K562 (cell line): Measurements from ENCODE around the gene SSU72. TPM values are rescaled to one million over a fixed set of nuclear protein-coding genes. Genes with fewer than 3 reads are reported as not detected.

Experiments
- ATF1 ChIP-seq, 2 experiments: fragments of 450-650 bp in 1 of 2; IDR thresholded peaks; 2 replicates each; pipeline ENCODE4 v1.6.1; 2016; ENCODE audit warnings: missing compliant biosample characterization in 1 of 2, missing genetic modification characterization in 1 of 2
- EHMT2 ChIP-seq: fragments of 450-650 bp; IDR thresholded peaks from 2 replicates; pipeline ENCODE4 v1.6.1; 2018; ENCODE audit warnings: antibody characterized with exemption
- ELF1 ChIP-seq: fragments of 200-800 bp; sonication (Bioruptor generic); IDR thresholded peaks from 2 replicates; pipeline ENCODE4 v1.6.1; 2016; ENCODE audit warnings: missing genetic modification characterization, missing compliant biosample characterization
- EP400 ChIP-seq: fragments of 450-650 bp; IDR thresholded peaks from 2 replicates; pipeline ENCODE4 v1.6.1; 2017; ENCODE audit warnings: antibody characterized with exemption, mild to moderate bottlenecking, moderate library complexity
- GTF2F1 ChIP-seq: IDR thresholded peaks from 2 replicates; pipeline ENCODE4 v1.6.1; 2011; ENCODE audit warnings: low read depth, low read length, improper control_type of control experiment
- HDAC1 ChIP-seq, 2 experiments: fragments of 450-650 bp; IDR thresholded peaks; 2 replicates each; pipeline ENCODE4 v1.6.1; 2016 to 2017; ENCODE audit warnings: inconsistent platforms in 1 of 2, mild to moderate bottlenecking in 1 of 2, moderate library complexity in 1 of 2
- HDAC6 ChIP-seq: IDR thresholded peaks from 2 replicates; pipeline ENCODE4 v1.6.1; 2012; ENCODE audit warnings: low read depth, mild to moderate bottlenecking, control low read depth, inconsistent platforms, low read length, moderate library complexity
- HDAC8 ChIP-seq: fragments of 450-650 bp; IDR thresholded peaks from 2 replicates; pipeline ENCODE4 v1.6.1; 2016; ENCODE audit warnings: mild to moderate bottlenecking, missing genetic modification characterization, moderate library complexity, missing compliant biosample characterization
- MTF1 ChIP-seq: fragments of 250-450 bp; sonication (Bioruptor Pico); IDR thresholded peaks from 2 replicates; pipeline ENCODE4 v1.9.0; 2021; ENCODE audit warnings: moderate library complexity, mild to moderate bottlenecking, inconsistent platforms, borderline replicate concordance
- MXI1 ChIP-seq: IDR thresholded peaks from 2 replicates; pipeline ENCODE4 v1.6.1; 2011; ENCODE audit warnings: low read depth, mild to moderate bottlenecking, improper control_type of control experiment, low read length
- NCOA1 ChIP-seq: fragments of 450-650 bp; IDR thresholded peaks from 2 replicates; pipeline ENCODE4 v1.6.1; 2016; ENCODE audit warnings: low read depth
- NR2C2 ChIP-seq, 2 experiments: fragments of 200-800 bp in 1 of 2; sonication (Bioruptor generic) in 1 of 2; sonication (generic) in 1 of 2; formaldehyde crosslinking in 1 of 2; IDR thresholded peaks; 2 replicates each; pipeline versions ENCODE4 v1.6.1 to v1.8.0; 2016 to 2022; ENCODE audit warnings: mild to moderate bottlenecking in 1 of 2, missing compliant biosample characterization in 1 of 2, missing genetic modification characterization in 1 of 2, missing genetic modification reagents in 1 of 2
- RFX7 ChIP-seq: fragments of 250-450 bp; sonication (Bioruptor Pico); IDR thresholded peaks from 2 replicates; pipeline ENCODE4 v1.5.1; 2021; ENCODE audit warnings: mild to moderate bottlenecking
- SNRNP70 ChIP-seq: fragments of 200-400 bp; formaldehyde crosslinking; optimal IDR thresholded peaks from 2 replicates; pipeline ENCODE3; 2017; ENCODE audit warnings: low read depth, low read length
- SREBF1 ChIP-seq: fragments of 150-350 bp; IDR thresholded peaks from 2 replicates; pipeline ENCODE4 v1.6.1; 2014; ENCODE audit warnings: antibody characterized with exemption, low read depth, low read length, borderline replicate concordance
- TAF1 ChIP-seq: IDR thresholded peaks from 2 replicates; pipeline ENCODE4 v1.6.1; 2011; ENCODE audit warnings: mild to moderate bottlenecking, low read length, moderate library complexity; ENCODE audit not compliant: insufficient read depth, control insufficient read depth, severe bottlenecking; ENCODE audit errors: extremely low read depth
- THRA ChIP-seq: fragments of 450-650 bp; IDR thresholded peaks from 2 replicates; pipeline ENCODE4 v1.6.1; 2017; ENCODE audit warnings: mild to moderate bottlenecking, moderate library complexity
- WHSC1 ChIP-seq: IDR thresholded peaks from one replicate; pipeline ENCODE4 v1.6.1; 2012; ENCODE audit warnings: low read length, control low read depth, inconsistent platforms
- ZBTB2 ChIP-seq: fragments of 450-650 bp; IDR thresholded peaks from 2 replicates; pipeline ENCODE4 v1.6.1; 2016; ENCODE audit warnings: antibody characterized with exemption
- ZNF589 ChIP-seq: fragments of 200-800 bp; sonication (Bioruptor generic); IDR thresholded peaks from 2 replicates; pipeline ENCODE4 v1.6.1; 2016; ENCODE audit warnings: low read depth, missing genetic modification characterization, missing compliant biosample characterization
- ZNF668 ChIP-seq: fragments of 250-450 bp; sonication (Bioruptor Pico); IDR thresholded peaks from 2 replicates; pipeline ENCODE4 v1.8.0; 2022; ENCODE audit warnings: mild to moderate bottlenecking, inconsistent platforms
- polyA plus RNA-seq, 8 experiments: library from polyadenylated mRNA; depleted of rRNA in 4 of 8; stranded (reverse) in 5 of 8; unstranded in 3 of 8; fragments of >200 nt; fragmentation: Nextera tagmentation in 2 of 8; fragmentation: Illumina TruSeq in 1 of 8; extraction: Ambion mirVana in 2 of 8; extraction: Trizol in 1 of 8; gene quantifications; 2 replicates each; pipeline versions ENCODE4 v1.2.1 to v1.2.3, GENCODE V29; 2011 to 2014; ENCODE audit warnings: inconsistent platforms in 1 of 8, missing spikeins in 1 of 8
- total RNA-seq, 7 experiments: library from RNA; depleted of rRNA in 6 of 7; stranded (reverse); fragments of >200 nt in 6 of 7; fragmentation: Illumina TruSeq in 2 of 7; extraction: Trizol in 2 of 7; gene quantifications; 2 replicates each; pipeline versions ENCODE4 v1.2.1 to v1.2.3, GENCODE V29; 2011 to 2021; ENCODE audit warnings: low replicate concordance in 1 of 7
- TF ChIP-seq, protein P1 (sequence below), 2 experiments: IDR thresholded peaks; 2 replicates each; pipeline ENCODE4 v1.6.1; 2011; ENCODE audit warnings: borderline replicate concordance in 1 of 2, control low read depth in 1 of 2, low read depth in 1 of 2, low read length in 1 of 2, mild to moderate bottlenecking in 1 of 2, mixed read lengths in 1 of 2, moderate library complexity in 1 of 2; ENCODE audit not compliant: insufficient read depth in 1 of 2, insufficient read length in 1 of 2, poor library complexity in 1 of 2, severe bottlenecking in 1 of 2; ENCODE audit errors: extremely low read depth in 1 of 2
- TF ChIP-seq, protein P2 (sequence below): fragments of 450-650 bp; formaldehyde crosslinking; IDR thresholded peaks from 2 replicates; pipeline ENCODE4 v1.4.0; 2020; ENCODE audit warnings: mild to moderate bottlenecking

SSU72 gene
- total and polyA plus RNA-seq, 9 of the 15 experiments (the other 6 are each of a cell fraction or from before 2014, with no cell fraction given): 70.8 to 201 (median 94.6) TPM

DNA sequence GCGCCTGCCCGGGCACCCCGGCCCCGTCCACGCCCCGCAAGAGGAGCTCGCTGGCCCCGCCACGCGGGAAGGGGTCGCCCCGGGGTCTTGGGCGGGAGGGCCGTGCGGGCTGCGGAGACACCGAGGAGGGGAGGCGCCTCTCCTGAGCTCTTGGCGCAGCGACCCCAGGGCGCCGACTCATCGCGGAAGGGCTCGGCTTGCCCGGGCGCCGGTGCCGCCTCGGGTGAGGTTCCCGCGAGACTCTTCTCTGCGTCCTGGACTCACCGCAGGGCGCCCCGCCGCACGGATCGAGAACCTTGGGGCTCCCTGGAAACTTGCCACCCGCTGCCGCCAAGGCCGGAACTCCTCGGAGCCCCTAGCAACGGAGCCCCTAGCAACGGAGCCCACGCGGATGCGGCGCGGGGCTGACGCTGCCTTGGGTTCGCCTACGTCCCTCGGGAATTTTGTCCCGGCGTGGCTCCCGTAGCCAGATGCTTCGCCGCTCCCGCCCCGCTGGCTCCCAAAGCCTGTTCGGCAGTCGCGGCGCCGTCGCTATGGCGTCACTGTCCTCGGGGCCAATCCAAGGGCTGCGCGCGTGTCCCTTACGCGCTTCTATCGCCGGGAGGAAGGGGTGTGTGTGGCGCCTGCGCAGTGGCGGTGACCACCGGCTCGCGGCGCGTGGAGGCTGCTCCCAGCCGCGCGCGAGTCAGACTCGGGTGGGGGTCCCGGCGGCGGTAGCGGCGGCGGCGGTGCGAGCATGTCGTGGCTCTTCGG, 63.0 kb downstream of the SSU72 start, which contains the start of gene ATAD3A (continued):
- TF ChIP-seq TAF1: peak; percentile 75
- TF ChIP-seq RFX7: no peak
- peak; percentile 99 for TF ChIP-seq EP400
- no peak for TF ChIP-seq ZNF668 (CRISPR knock-in tag)
- no peak for TF ChIP-seq WHSC1
- no peak for TF ChIP-seq MTF1 (CRISPR knock-in tag)
- TF ChIP-seq HDAC1 (IDR thresholded peaks at IDR 0.05): peak in 1 of 2 experiments; percentile 96; a peak in 2 of 4 replicates
- TF ChIP-seq HDAC8: peak; percentile 19; the same call in 1 of the 2 replicates
- no peak for TF ChIP-seq THRA
- TF ChIP-seq HDAC6: no peak
- no peak for TF ChIP-seq SNRNP70
- TF ChIP-seq SREBF1: no peak
- TF ChIP-seq ZBTB2: peak; percentile 93
- TF ChIP-seq ZNF589 (CRISPR knock-in tag): no peak; the same call in 1 of the 2 replicates
- TF ChIP-seq, protein P1, sequence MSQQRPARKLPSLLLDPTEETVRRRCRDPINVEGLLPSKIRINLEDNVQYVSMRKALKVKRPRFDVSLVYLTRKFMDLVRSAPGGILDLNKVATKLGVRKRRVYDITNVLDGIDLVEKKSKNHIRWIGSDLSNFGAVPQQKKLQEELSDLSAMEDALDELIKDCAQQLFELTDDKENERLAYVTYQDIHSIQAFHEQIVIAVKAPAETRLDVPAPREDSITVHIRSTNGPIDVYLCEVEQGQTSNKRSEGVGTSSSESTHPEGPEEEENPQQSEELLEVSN (IDR thresholded peaks at IDR 0.05; ENCODE audit: borderline replicate concordance in 1 of 2, extremely low read depth in 1 of 2, insufficient read depth in 1 of 2, insufficient read length in 1 of 2, low read depth in 1 of 2, low read length in 1 of 2, poor library complexity in 1 of 2, severe bottlenecking in 1 of 2): peak; percentile 82 to 85
- no peak for TF ChIP-seq NCOA1
- TF ChIP-seq ELF1 (tag): peak; percentile 80
- no peak for TF ChIP-seq EHMT2
- peak; percentile 74; the same call in 1 of the 2 replicates for TF ChIP-seq GTF2F1
- TF ChIP-seq NR2C2 (CRISPR knock-in tag; IDR thresholded peaks at IDR 0.05): peak; percentile 45; the same call in 1 of the 2 replicates
- peak; percentile 74; the same call in 1 of the 2 replicates for TF ChIP-seq NR2C2 (tag; IDR thresholded peaks at IDR 0.05)
- TF ChIP-seq ATF1 (CRISPR knock-in tag; IDR thresholded peaks at IDR 0.05): peak; percentile 96
- peak; percentile 99 for TF ChIP-seq ATF1 (tag; IDR thresholded peaks at IDR 0.05)
- TF ChIP-seq, protein P2, sequence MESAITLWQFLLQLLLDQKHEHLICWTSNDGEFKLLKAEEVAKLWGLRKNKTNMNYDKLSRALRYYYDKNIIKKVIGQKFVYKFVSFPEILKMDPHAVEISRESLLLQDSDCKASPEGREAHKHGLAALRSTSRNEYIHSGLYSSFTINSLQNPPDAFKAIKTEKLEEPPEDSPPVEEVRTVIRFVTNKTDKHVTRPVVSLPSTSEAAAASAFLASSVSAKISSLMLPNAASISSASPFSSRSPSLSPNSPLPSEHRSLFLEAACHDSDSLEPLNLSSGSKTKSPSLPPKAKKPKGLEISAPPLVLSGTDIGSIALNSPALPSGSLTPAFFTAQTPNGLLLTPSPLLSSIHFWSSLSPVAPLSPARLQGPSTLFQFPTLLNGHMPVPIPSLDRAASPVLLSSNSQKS (CRISPR knock-in tag): no peak
- peak; percentile 71 for TF ChIP-seq MXI1
